GM21447 (cell line): Measurements from ENCODE around the gene CCNK.

Experiments used
- ATAC-seq: cut with Tn5 transposase; IDR thresholded peaks from one replicate; pipeline ENCODE4 v1.9.1; 2021; ENCODE audit not compliant: unreplicated experiment

Gene CCNK

GRCh38 chr14:99550387-99550992, 69.3 kb downstream of the CCNK start:
- no peak for ATAC-seq

- no peak for ATAC-seq
Observed at GRCh38 chr14:99551034-99551922, 70.1 kb downstream of the CCNK start.

- no peak for ATAC-seq
Observed at GRCh38 chr14:99552021-99552553, 70.9 kb downstream of the CCNK start.

GRCh38 chr14:99552572-99553216, 71.5 kb downstream of the CCNK start:
- ATAC-seq, result no peak

- ATAC-seq, result no peak
Observed at GRCh38 chr14:99554184-99554583, 73.0 kb downstream of the CCNK start.

GRCh38 chr14:99554757-99555531, 73.7 kb downstream of the CCNK start:
- ATAC-seq, result no peak

GRCh38 chr14:99556134-99556791, 75.1 kb downstream of the CCNK start:
- ATAC-seq, result no peak

- ATAC-seq, result no peak
Observed at GRCh38 chr14:99559286-99559990, 78.2 kb downstream of the CCNK start.

GRCh38 chr14:99560403-99560802, 79.2 kb downstream of the CCNK start:
- ATAC-seq, result no peak

GRCh38 chr14:99560922-99561683, 79.9 kb downstream of the CCNK start:
- no peak for ATAC-seq

- ATAC-seq, result no peak
Observed at GRCh38 chr14:99561864-99562263, 80.7 kb downstream of the CCNK start.
